ENCODE results near the gene FNIP1. TPM values are rescaled to one million over a fixed set of nuclear protein-coding genes. Genes with fewer than 3 reads are reported as not detected.

The FNIP1 gene
- total and polyA plus RNA-seq, 12 donors: 2.9 to 63.4 (median 33.8) TPM

DNA sequence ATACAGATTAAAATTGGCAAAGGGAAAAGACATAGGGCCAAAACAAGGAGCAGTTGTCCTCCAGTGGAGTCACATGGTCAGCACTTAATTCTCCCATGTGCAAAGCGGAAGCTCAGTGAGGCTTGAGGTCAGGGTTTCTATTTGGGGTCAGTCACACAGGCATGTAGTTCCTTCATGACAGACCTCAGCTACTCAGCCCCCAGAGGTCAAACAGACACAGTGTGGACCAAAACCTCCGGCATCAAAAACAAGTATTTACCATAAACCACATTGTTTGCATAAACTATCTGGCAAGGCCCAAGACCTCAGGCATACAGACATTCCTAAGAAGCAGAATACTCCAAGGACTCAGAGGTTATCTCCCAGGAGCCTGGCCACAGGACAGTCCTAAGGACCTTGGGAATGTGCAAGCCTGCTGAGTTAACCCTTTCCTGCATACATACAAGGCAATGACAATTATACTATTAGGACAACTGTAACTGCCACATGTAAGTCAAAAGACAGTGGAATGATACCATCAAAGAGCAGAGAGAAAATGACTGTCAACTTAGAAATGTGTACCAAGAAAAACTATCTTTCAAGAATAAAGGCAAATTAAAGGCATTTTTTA lies 28.7 kb upstream of the FNIP1 start:
- no peaks in the 10 kb centered on the region for H3K27me3 ChIP-seq
- intact Hi-C loops (cut with DNase I): no loop called here
- no peaks in the 10 kb centered on the region for H3K4me1 ChIP-seq (replicated peaks in 1 of 2)
- no peak overlapping the region for H3K4me3 ChIP-seq
- DNase-seq: no peak
- H3K27ac ChIP-seq: no peak overlapping the region
- H3K36me3 ChIP-seq (replicated peaks in 1 of 2): no peaks in the 10 kb centered on the region
- no peak for TF ChIP-seq POLR2A (IDR thresholded peaks at IDR 0.05)
- TF ChIP-seq CTCF (IDR thresholded peaks at IDR 0.05): no peak
- WGBS, 4 donors: 68 to 82% (median 73%) methylated on average over 2 of the region's 2 CpGs
- H3K9me3 ChIP-seq (replicated peaks in 1 of 3): no peaks in the 10 kb centered on the region

- H3K4me3 ChIP-seq: no peak overlapping the region
- no peaks in the 10 kb centered on the region for H3K4me1 ChIP-seq (replicated peaks in 1 of 2)
- intact Hi-C loops (cut with DNase I): no loop called here
- no peak for DNase-seq
- H3K27ac ChIP-seq: no peak overlapping the region
- H3K9me3 ChIP-seq (replicated peaks in 1 of 3): no peaks in the 10 kb centered on the region
- TF ChIP-seq CTCF (IDR thresholded peaks at IDR 0.05): no peak
- no peaks in the 10 kb centered on the region for H3K36me3 ChIP-seq (replicated peaks in 1 of 2)
- WGBS, 4 donors: 83 to 100% (median 95%) methylated on average over 1 of the region's 1 CpG
- no peaks in the 10 kb centered on the region for H3K27me3 ChIP-seq
Observed at GRCh38 chr5:131824631-131825030, 27.8 kb upstream of the FNIP1 start.

DNA sequence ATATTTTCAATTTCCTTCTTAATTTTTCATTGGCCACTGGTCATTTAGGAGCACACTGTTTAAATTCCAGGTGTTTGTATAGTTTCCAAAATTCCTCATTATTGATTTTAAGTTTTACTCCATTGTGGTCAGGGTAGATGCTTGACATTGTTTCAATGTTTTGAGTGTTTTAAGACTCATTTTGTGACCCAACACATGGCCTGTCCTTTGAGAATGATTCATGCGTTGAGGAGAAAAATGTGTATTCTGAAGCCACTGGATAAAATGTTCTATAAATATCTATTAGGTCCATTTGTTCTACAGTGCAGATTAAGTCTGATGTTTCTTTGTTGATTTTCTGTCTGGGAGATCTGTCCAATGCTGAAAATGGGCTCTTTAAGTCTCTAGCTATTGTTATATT lies 24.4 kb upstream of the FNIP1 start:
- Histone ChIP-seq H3K9me3 (replicated peaks in 1 of 3) (no peaks in the 10 kb centered on the region), H3K27me3 (no peaks in the 10 kb centered on the region), H3K27ac (no peak overlapping the region), H3K4me1 (replicated peaks in 1 of 2) (no peaks in the 10 kb centered on the region), H3K4me3 (no peak overlapping the region), H3K36me3 (replicated peaks in 1 of 2) (no peaks in the 10 kb centered on the region)
- DNase-seq: no peak
- 72 to 80% (median 78%) methylated on average over 1 of the region's 1 CpG for WGBS, 4 donors
- intact Hi-C loops (cut with DNase I): no loop called here
- TF ChIP-seq POLR2A (IDR thresholded peaks at IDR 0.05) (no peak), CTCF (IDR thresholded peaks at IDR 0.05) (no peak)

DNA sequence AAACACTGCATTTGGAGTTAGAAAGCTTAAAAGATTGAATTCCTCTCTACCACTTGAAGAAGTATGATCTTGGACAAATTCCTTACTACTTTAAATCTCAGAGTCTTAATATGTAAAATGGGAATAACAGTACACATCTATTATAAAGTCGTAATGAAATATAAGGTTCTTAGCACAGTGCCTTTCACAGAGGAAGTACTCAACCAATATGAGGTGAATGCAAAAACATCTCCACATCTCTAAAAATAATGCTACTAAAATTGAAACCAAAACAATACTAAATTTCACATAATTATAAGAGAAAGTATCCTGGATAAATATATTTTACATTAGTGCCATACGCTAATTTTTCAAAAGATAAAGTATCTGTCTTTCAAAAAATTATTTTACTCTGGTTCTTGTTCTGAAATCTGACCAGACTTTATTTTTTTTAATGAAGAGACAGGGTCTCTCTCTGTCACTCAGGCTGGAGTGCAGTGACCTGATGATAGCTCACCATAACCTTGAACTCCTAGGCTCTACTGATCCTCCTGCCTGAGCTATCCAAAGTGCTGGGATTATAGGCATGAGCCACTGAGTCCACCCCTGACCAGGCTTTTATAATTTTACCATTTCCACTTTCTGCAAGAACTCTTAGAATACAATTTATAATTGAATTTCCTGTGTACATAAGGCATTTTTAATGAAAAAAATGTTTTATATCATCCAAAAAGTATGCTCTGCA lies 21.3 kb upstream of the FNIP1 start:
- DNase-seq: no peak
- Histone ChIP-seq H3K36me3 (replicated peaks in 1 of 2) (no peaks in the 10 kb centered on the region), H3K4me3 (no peak overlapping the region), H3K27me3 (no peaks in the 10 kb centered on the region), H3K9me3 (replicated peaks in 1 of 3) (no peaks in the 10 kb centered on the region), H3K4me1 (replicated peaks in 1 of 2) (no peaks in the 10 kb centered on the region), H3K27ac (no peak overlapping the region)
- intact Hi-C loops (cut with DNase I): no loop called here
- TF ChIP-seq POLR2A (IDR thresholded peaks at IDR 0.05) (no peak), CTCF (IDR thresholded peaks at IDR 0.05) (no peak)
- WGBS, 4 donors: 86 to 89% (median 88%) methylated on average over 2 of the region's 2 CpGs
